ENCODE measurements around the gene ANXA2R. TPM values are rescaled to one million over a fixed set of nuclear protein-coding genes. Genes with fewer than 3 reads are reported as not detected.

ANXA2R gene
- polyA plus RNA-seq, 1 donor from 2014 or later, result not detected

DNA sequence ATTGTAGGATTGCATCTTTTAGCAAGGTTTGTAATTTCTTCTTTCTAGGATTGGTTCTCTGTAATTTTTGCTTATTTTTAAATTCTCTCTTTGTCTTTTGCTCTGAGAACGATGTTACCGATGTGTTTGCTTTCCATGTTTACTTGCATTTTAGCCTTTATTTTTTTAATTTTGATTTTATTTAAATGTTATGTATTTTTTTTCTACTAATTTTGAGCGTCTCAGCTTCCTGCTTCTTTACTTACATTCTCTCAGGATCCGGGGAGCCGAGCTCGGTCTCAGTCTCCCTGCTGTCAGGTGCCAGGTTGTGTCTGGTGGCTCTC lies 20.9 kb downstream of the ANXA2R start:
- H3F3A ChIP-seq (ENCODE audit: insufficient read depth, low read length, poor library complexity, severe bottlenecking), result no peaks in the 10 kb centered on the region
- no peaks in the 10 kb centered on the region for H3K9me3 ChIP-seq (ENCODE audit: low read length)
- H3K27ac ChIP-seq (ENCODE audit: low read length), result no peak overlapping the region
- no peak overlapping the region for H3K4me3 ChIP-seq (ENCODE audit: low read length)
- no peak for TF ChIP-seq EP300 (conservative IDR thresholded peaks at IDR 0.05; ENCODE audit: poor library complexity, severe bottlenecking)
- TF ChIP-seq SMC3 (conservative IDR thresholded peaks at IDR 0.05; ENCODE audit: poor library complexity), result no peak
- no peaks in the 10 kb centered on the region for H3K79me2 ChIP-seq (replicated peaks; ENCODE audit: insufficient read depth, low read length)
- no peak overlapping the region for H3K9ac ChIP-seq (ENCODE audit: low read length)
- no peaks in the 10 kb centered on the region for H4K20me1 ChIP-seq (ENCODE audit: insufficient read depth)
- H3K36me3 ChIP-seq (ENCODE audit: insufficient read depth, low read length), result no peaks in the 10 kb centered on the region
- H3K27me3 ChIP-seq (ENCODE audit: insufficient read depth, low read depth, low read length), result peaks cover 97% of the 10 kb centered on the region
- no peak overlapping the region for H3K4me2 ChIP-seq (ENCODE audit: low read length)
- no peaks in the 10 kb centered on the region for H3K9me2 ChIP-seq (ENCODE audit: insufficient read depth, low read length)
- no peak overlapping the region for H2AFZ ChIP-seq (ENCODE audit: low read depth, low read length)

- Histone ChIP-seq H3K79me2 (replicated peaks; ENCODE audit: insufficient read depth, low read length) (no peaks in the 10 kb centered on the region), H3F3A (ENCODE audit: insufficient read depth, low read length, poor library complexity, severe bottlenecking) (no peaks in the 10 kb centered on the region), H3K4me2 (ENCODE audit: low read length) (peak overlapping the region; percentile 11), H3K9ac (ENCODE audit: low read length) (no peak overlapping the region), H3K36me3 (ENCODE audit: insufficient read depth, low read length) (no peaks in the 10 kb centered on the region), H3K9me2 (ENCODE audit: insufficient read depth, low read length) (no peaks in the 10 kb centered on the region), H4K20me1 (ENCODE audit: insufficient read depth) (no peaks in the 10 kb centered on the region), H3K27me3 (ENCODE audit: insufficient read depth, low read depth, low read length) (peaks cover 81% of the 10 kb centered on the region), H3K9me3 (ENCODE audit: low read length) (no peaks in the 10 kb centered on the region), H3K27ac (ENCODE audit: low read length) (no peak overlapping the region), H2AFZ (ENCODE audit: low read depth, low read length) (no peak overlapping the region), H3K4me3 (ENCODE audit: low read length) (peak overlapping the region; percentile 66)
- TF ChIP-seq CTCF (IDR thresholded peaks at IDR 0.05; ENCODE audit: poor library complexity, severe bottlenecking) (no peak), SMC3 (conservative IDR thresholded peaks at IDR 0.05; ENCODE audit: poor library complexity) (no peak), TAF1 (IDR thresholded peaks at IDR 0.05; ENCODE audit: low read depth) (no peak), MXI1 (conservative IDR thresholded peaks at IDR 0.05; ENCODE audit: poor library complexity, severe bottlenecking) (no peak), REST (IDR thresholded peaks at IDR 0.05; ENCODE audit: borderline replicate concordance) (no peak), EP300 (conservative IDR thresholded peaks at IDR 0.05; ENCODE audit: poor library complexity, severe bottlenecking) (no peak), RAD21 (conservative IDR thresholded peaks at IDR 0.05) (no peak), POLR2AphosphoS5 (IDR thresholded peaks at IDR 0.05) (no peak)
Observed at GRCh38 chr5:43017428-43017815, 22.7 kb downstream of the ANXA2R start.

GRCh38 chr5:43016217-43016779 lies 23.8 kb downstream of the ANXA2R start:
- Histone ChIP-seq H3K27me3 (ENCODE audit: insufficient read depth, low read depth, low read length) (peaks cover 79% of the 10 kb centered on the region), H3K79me2 (replicated peaks; ENCODE audit: insufficient read depth, low read length) (no peaks in the 10 kb centered on the region), H4K20me1 (ENCODE audit: insufficient read depth) (no peaks in the 10 kb centered on the region), H3K4me3 (ENCODE audit: low read length) (no peak overlapping the region), H3K9me2 (ENCODE audit: insufficient read depth, low read length) (no peaks in the 10 kb centered on the region), H2AFZ (ENCODE audit: low read depth, low read length) (no peak overlapping the region), H3K4me2 (ENCODE audit: low read length) (no peak overlapping the region), H3K9me3 (ENCODE audit: low read length) (no peaks in the 10 kb centered on the region), H3F3A (ENCODE audit: insufficient read depth, low read length, poor library complexity, severe bottlenecking) (no peaks in the 10 kb centered on the region), H3K36me3 (ENCODE audit: insufficient read depth, low read length) (no peaks in the 10 kb centered on the region), H3K9ac (ENCODE audit: low read length) (no peak overlapping the region), H3K27ac (ENCODE audit: low read length) (no peak overlapping the region)
- TF ChIP-seq CTCF (IDR thresholded peaks at IDR 0.05; ENCODE audit: poor library complexity, severe bottlenecking) (no peak), SMC3 (conservative IDR thresholded peaks at IDR 0.05; ENCODE audit: poor library complexity) (no peak), EZH2 (IDR thresholded peaks at IDR 0.05; ENCODE audit: borderline replicate concordance, insufficient read depth, low read length, poor library complexity, severe bottlenecking) (no peak), MXI1 (conservative IDR thresholded peaks at IDR 0.05; ENCODE audit: poor library complexity, severe bottlenecking) (no peak)

Data from neural cell (in vitro differentiated cells).